GM04503 (cell line): ENCODE results near the gene LINC00237.

Source experiments
- DNase-seq: peaks from one replicate; pipeline ENCODE4 v3.0.0-alpha.2; 2012; ENCODE audit warnings: low read depth

Gene LINC00237

GRCh38 chr20:21046413-21047070 lies 59.6 kb downstream of the LINC00237 start:
- DNase-seq = no peak
